Stimulated activated naive CD8-positive, alpha-beta T cell treated with anti-CD3 and anti-CD28 coated beads, Interleukin-15, Interleukin-2, amounts not matched to agents 100 ng/mL and 50 ng/mL, for 24 hours (primary cell): Measurements from ENCODE around the gene BRD3OS.

ENCODE experiments used
- H3K27ac Mint-ChIP-seq: one replicate; pipeline ENCODE4 v1.8.0; 2021; ENCODE audit warnings: mild to moderate bottlenecking, mixed read lengths
- H3K27me3 Mint-ChIP-seq: one replicate; pipeline ENCODE4 v1.8.0; 2021; ENCODE audit warnings: mixed read lengths
- H3K36me3 Mint-ChIP-seq: one replicate; pipeline ENCODE4 v1.8.0; 2021; ENCODE audit warnings: low read depth, mixed read lengths
- H3K4me1 Mint-ChIP-seq: one replicate; pipeline ENCODE4 v1.8.0; 2021; ENCODE audit warnings: low read depth, mixed read lengths
- H3K4me3 Mint-ChIP-seq: one replicate; pipeline ENCODE4 v1.8.0; 2021; ENCODE audit warnings: mild to moderate bottlenecking, mixed read lengths
- H3K9me3 Mint-ChIP-seq: one replicate; pipeline ENCODE4 v1.8.0; 2021; ENCODE audit warnings: mixed read lengths

BRD3OS gene, protein sequence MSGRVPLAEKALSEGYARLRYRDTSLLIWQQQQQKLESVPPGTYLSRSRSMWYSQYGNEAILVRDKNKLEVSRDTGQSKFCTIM

DNA sequence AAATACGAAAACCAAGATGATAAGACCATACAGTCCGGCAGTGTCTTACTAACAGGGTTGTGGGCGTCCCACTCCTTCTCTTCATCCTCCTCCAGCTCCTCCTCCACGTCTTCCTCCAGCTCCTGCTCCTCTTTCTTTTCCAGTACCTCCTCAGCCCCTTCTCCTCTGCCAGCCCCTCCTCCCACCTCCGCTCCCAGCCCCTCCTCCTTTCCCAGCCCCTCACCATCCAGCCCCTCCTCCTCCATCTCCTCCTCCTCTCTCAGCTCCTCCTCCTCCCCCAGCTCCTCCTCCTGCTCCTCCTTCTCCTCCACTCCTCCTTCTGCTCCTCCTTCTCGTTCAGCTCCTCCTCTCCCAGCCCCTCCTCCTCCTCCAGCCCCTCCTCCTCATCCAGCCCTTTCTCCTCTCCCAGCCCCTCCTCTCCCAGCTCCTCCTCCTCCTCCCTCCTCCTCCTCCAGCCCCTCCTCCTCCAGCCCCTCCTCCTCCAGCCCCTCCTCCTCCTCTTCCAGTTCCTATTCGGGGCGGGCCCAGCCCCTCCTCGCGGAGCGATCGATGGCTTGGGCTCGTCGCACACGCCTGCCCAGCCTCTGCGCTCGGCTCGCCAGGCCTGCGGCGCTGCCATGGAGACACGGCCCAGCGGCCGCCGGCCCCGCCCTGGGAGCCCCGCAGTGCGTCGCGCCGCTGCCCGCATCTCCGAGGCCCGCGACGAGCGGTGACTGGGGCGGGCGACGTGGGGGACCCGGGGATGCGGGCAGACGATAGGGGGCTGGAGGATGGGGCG, at the start of gene BRD3OS:
BRD3OS (plus strand) TSS at position 654 of the 778 bp plus-strand sequence. CDS start 1,267 bp downstream, outside the sequence.
- no peak within 1 kb of the TSS for H3K27ac Mint-ChIP-seq

DNA sequence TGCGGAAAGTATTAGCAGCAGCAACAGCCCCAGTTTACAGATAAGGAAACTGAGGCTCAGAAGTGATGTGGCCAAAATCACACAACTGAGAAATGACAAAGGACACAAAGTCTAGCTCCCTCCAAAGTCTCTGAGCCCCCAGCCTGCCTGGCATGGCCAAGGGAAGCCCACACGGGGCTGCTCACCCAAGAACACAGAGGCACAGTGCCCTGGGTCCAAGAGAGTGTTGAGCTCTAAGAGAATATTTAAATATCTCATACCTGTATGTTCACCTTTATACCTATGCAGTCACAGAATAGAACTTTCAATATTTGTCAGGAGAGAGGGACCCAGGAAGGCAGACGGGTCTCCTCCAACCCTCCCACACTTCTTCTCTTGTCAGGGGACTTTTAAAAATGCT, 49.8 kb upstream of the BRD3OS start:
- H3K9me3 Mint-ChIP-seq: no peaks in the 10 kb centered on the region
- H3K4me3 Mint-ChIP-seq: no peak overlapping the region
- no peaks in the 10 kb centered on the region for H3K27me3 Mint-ChIP-seq
- peaks cover 8% of the 10 kb centered on the region for H3K4me1 Mint-ChIP-seq
- H3K27ac Mint-ChIP-seq: no peak overlapping the region
- no peaks in the 10 kb centered on the region for H3K36me3 Mint-ChIP-seq

More for the DNA sequence above, at the start of gene BRD3OS:
- H3K4me3 Mint-ChIP-seq: peak within 1 kb of the TSS; percentile 81
- H3K27me3 Mint-ChIP-seq: no peaks in the 10 kb centered on the region
- H3K9me3 Mint-ChIP-seq: no peaks in the 10 kb centered on the region
- H3K36me3 Mint-ChIP-seq: peaks cover 5% of the 10 kb centered on the region
- H3K4me1 Mint-ChIP-seq: peaks cover 11% of the 10 kb centered on the region

GRCh38 chr9:133976191-133976861, 49.0 kb upstream of the BRD3OS start:
- Mint-ChIP-seq H3K27me3 (no peaks in the 10 kb centered on the region), H3K4me3 (no peak overlapping the region), H3K9me3 (no peaks in the 10 kb centered on the region), H3K4me1 (peaks cover 8% of the 10 kb centered on the region), H3K27ac (no peak overlapping the region), H3K36me3 (no peaks in the 10 kb centered on the region)

DNA sequence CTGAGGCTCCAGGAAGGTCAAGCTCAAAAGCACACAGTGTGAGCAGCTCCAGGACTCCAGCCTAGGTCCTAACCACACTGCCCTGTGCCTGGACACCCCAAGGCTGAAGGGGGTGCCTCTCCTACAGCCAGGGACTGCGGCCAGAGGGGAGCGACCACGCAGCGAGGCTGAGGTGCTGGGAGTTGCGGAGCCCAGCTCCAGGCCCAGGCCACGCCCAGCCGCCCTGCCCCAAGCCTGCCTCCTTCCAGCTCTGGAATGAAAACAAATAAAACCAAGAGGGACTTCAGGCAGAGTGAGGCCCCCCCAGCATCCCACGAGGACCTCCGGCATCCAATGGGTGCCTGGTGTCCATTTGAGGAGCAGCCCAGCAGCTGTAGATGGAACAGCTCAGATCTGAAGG, 48.4 kb upstream of the BRD3OS start:
- peaks cover 8% of the 10 kb centered on the region for H3K4me1 Mint-ChIP-seq
- no peaks in the 10 kb centered on the region for H3K36me3 Mint-ChIP-seq
- H3K27ac Mint-ChIP-seq: no peak overlapping the region
- no peaks in the 10 kb centered on the region for H3K9me3 Mint-ChIP-seq
- no peaks in the 10 kb centered on the region for H3K27me3 Mint-ChIP-seq
- no peak overlapping the region for H3K4me3 Mint-ChIP-seq

GRCh38 chr9:133977421-133978201, 47.7 kb upstream of the BRD3OS start:
- peaks cover 8% of the 10 kb centered on the region for H3K4me1 Mint-ChIP-seq
- no peak overlapping the region for H3K27ac Mint-ChIP-seq
- H3K27me3 Mint-ChIP-seq: no peaks in the 10 kb centered on the region
- no peaks in the 10 kb centered on the region for H3K36me3 Mint-ChIP-seq
- H3K9me3 Mint-ChIP-seq: no peaks in the 10 kb centered on the region
- no peak overlapping the region for H3K4me3 Mint-ChIP-seq

- H3K36me3 Mint-ChIP-seq: no peaks in the 10 kb centered on the region
- H3K27ac Mint-ChIP-seq: no peak overlapping the region
- peaks cover 4% of the 10 kb centered on the region for H3K4me1 Mint-ChIP-seq
Observed at GRCh38 chr9:133978226-133978898, 46.9 kb upstream of the BRD3OS start.

DNA sequence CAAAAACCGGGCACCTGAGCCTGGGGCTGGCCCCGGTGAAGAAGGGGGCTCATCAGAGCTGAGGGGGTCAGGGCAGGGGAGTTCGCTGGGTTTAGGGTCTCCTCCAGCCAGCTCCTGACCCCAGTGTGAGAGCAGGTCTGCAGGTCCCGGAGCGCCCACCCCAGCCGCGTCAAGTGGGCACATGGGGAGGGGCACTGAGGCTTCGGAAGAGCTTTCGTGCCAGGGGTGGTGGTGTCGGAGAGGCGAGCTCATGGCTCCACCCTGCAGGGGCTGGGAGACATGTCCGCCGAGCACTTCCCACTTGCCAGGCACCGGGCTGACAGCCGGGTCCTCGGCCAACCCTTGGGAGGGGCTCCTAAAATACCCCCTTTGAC, 46.4 kb upstream of the BRD3OS start:
- Mint-ChIP-seq H3K4me3 (no peak overlapping the region), H3K27ac (no peak overlapping the region), H3K9me3 (no peaks in the 10 kb centered on the region), H3K4me1 (no peaks in the 10 kb centered on the region), H3K27me3 (no peaks in the 10 kb centered on the region), H3K36me3 (no peaks in the 10 kb centered on the region)

More at GRCh38 chr9:133978226-133978898, 46.9 kb upstream of the BRD3OS start:
- no peak overlapping the region for H3K4me3 Mint-ChIP-seq
- H3K9me3 Mint-ChIP-seq: no peaks in the 10 kb centered on the region
- H3K27me3 Mint-ChIP-seq: no peaks in the 10 kb centered on the region

GRCh38 chr9:133979273-133979920, 45.9 kb upstream of the BRD3OS start:
- H3K9me3 Mint-ChIP-seq: no peaks in the 10 kb centered on the region
- no peaks in the 10 kb centered on the region for H3K27me3 Mint-ChIP-seq
- H3K27ac Mint-ChIP-seq: no peak overlapping the region
- H3K36me3 Mint-ChIP-seq: no peaks in the 10 kb centered on the region
- no peaks in the 10 kb centered on the region for H3K4me1 Mint-ChIP-seq
- no peak overlapping the region for H3K4me3 Mint-ChIP-seq

DNA sequence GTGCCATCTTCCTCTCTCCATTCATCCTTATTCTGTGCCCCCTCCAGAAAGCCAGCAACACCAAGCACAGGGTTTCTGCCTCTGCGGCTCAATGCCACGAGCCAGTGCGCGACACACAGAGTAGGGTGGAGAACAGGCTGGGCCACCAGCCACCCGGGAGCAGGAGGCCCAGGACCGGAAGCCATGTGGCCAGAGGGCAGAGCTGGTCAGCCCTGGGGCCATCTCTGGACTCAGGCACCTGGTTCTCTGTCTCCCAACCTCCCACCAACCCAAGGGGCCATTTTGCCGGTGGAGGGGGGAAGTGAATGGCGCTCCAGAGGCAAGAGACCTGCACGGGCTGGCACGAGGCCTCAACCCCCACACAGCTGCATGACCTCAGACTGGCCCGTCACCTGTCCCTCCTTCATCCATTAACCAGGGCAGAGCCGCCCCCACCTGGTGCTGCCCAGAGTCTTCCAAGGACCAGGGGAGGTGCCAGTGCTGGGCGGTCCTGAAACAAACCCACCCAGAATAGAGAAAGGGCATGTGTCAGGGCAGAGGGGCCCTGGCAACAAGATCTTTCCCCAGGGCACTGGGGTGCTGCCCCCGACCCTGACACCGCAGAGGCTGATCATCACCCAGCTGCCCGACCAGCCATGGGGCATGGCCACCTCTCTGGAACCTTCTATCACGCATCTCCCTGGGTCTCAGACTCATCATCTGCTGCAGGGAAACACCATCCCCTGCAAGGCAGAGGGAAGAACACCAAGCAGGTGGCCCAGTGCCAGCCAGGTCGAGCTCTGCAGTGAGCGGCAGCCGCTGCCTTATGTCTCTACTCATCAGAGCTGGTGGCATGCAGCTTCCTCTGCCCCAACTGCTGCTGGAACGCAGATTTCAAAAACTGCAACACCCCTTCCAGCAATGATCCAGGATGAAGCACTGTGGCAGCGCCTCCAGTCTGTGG, 45.1 kb upstream of the BRD3OS start:
- H3K9me3 Mint-ChIP-seq: no peaks in the 10 kb centered on the region
- H3K27me3 Mint-ChIP-seq: no peaks in the 10 kb centered on the region
- no peak overlapping the region for H3K27ac Mint-ChIP-seq
- H3K4me1 Mint-ChIP-seq: no peaks in the 10 kb centered on the region
- no peaks in the 10 kb centered on the region for H3K36me3 Mint-ChIP-seq
- H3K4me3 Mint-ChIP-seq: no peak overlapping the region

- Mint-ChIP-seq H3K4me3 (no peak overlapping the region), H3K4me1 (no peaks in the 10 kb centered on the region), H3K27me3 (no peaks in the 10 kb centered on the region), H3K27ac (no peak overlapping the region), H3K36me3 (no peaks in the 10 kb centered on the region), H3K9me3 (no peaks in the 10 kb centered on the region)
Observed at GRCh38 chr9:133980864-133981588, 44.3 kb upstream of the BRD3OS start.

DNA sequence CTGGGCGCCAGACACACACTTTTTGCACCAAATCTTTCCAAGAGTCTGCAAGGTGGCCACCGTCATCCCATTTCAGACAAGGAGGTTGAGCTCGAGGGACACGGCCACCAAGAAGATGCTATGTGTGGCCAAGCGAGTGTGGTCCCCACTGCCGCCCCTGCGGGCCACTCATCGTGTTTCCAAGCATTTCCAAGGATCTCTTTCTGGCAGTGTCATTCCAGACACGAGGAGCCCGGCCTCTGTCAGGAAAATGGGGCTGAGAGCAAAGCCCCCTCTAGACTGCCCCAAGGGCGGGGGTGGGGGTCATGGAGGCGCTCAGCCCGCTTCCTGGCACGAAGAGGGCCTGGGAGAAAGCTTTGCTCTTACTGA, 43.7 kb upstream of the BRD3OS start:
- no peaks in the 10 kb centered on the region for H3K4me1 Mint-ChIP-seq
- H3K9me3 Mint-ChIP-seq: no peaks in the 10 kb centered on the region
- no peak overlapping the region for H3K27ac Mint-ChIP-seq
- H3K36me3 Mint-ChIP-seq: no peaks in the 10 kb centered on the region
- H3K27me3 Mint-ChIP-seq: no peaks in the 10 kb centered on the region
- H3K4me3 Mint-ChIP-seq: no peak overlapping the region

- Mint-ChIP-seq H3K36me3 (no peaks in the 10 kb centered on the region), H3K27ac (no peak overlapping the region), H3K4me3 (no peak overlapping the region), H3K27me3 (no peaks in the 10 kb centered on the region), H3K9me3 (no peaks in the 10 kb centered on the region), H3K4me1 (no peaks in the 10 kb centered on the region)
Observed at GRCh38 chr9:133981958-133982681, 43.2 kb upstream of the BRD3OS start.
